Thyroid gland (tissue), 4 donors: ENCODE data around the gene ST8SIA4. TPM values are rescaled to one million over a fixed set of nuclear protein-coding genes. Genes with fewer than 3 reads are reported as not detected.

ENCODE experiments used
- DNase-seq, 2 donors: peaks; one replicate each; pipeline ENCODE4 v3.0.0-alpha.2; 2019
- H3K27ac ChIP-seq, 3 donors: fragments of 200-600 bp; sonication (generic); 1 replicate in 2 of 3; 2 replicates in 1 of 3; pipeline ENCODE4 v1.5.1; 2016 to 2019; ENCODE audit warnings: mild to moderate bottlenecking in 1 of 3, moderate library complexity in 1 of 3
- H3K27me3 ChIP-seq: fragments of 200-600 bp; sonication (generic); one replicate; pipeline ENCODE4 v1.5.1; 2019
- H3K36me3 ChIP-seq, 2 donors: fragments of 200-600 bp; sonication (generic); one replicate each; pipeline ENCODE4 v1.5.1; 2016 to 2019
- H3K4me1 ChIP-seq, 2 donors: fragments of 200-600 bp; sonication (generic); one replicate each; pipeline ENCODE4 v1.5.1; 2017 to 2019
- H3K4me3 ChIP-seq, 3 donors: fragments of 200-600 bp; sonication (generic); replicated peaks in 1 of 3; 1 replicate in 2 of 3; 2 replicates in 1 of 3; pipeline ENCODE4 v1.5.1; 2016; ENCODE audit warnings: mild to moderate bottlenecking in 1 of 3
- H3K9me3 ChIP-seq: fragments of 200-600 bp; sonication (generic); one replicate; pipeline ENCODE4 v1.5.1; 2017
- POLR2A ChIP-seq, 2 donors: fragments of 450-650 bp; IDR thresholded peaks; one replicate each; pipeline ENCODE4 v1.6.1; 2017; ENCODE audit warnings: antibody characterized with exemption in 2 of 2, mild to moderate bottlenecking in 2 of 2, moderate library complexity in 1 of 2
- WGBS, 2 donors: methylation state at CpG; one replicate each; pipeline ENCODE4 v1.1.5; 2017; 5-methylcytosine and 5-hydroxymethylcytosine counted together
- intact Hi-C: fragments of 100-400 bp; cut with DNase I; formaldehyde crosslinking; loops from one replicate; pipeline ENCODE4 v1.15.1; 2023
- total RNA-seq, 4 donors: library from RNA; depleted of rRNA; stranded (reverse); fragments of >200 nt; gene quantifications; one replicate each; pipeline ENCODE4 v1.2.3, GENCODE V29; 2016
- TF ChIP-seq, protein P1 (sequence below), 6 experiments: fragments of 200-600 bp in 3 of 6; fragments of 450-650 bp in 3 of 6; sonication (generic) in 3 of 6; IDR thresholded peaks; one replicate each; pipeline ENCODE4 v1.5.1; 2016 to 2019; ENCODE audit warnings: antibody characterized with exemption in 6 of 6, mild to moderate bottlenecking in 2 of 6, inconsistent platforms in 1 of 6, moderate library complexity in 1 of 6

The ST8SIA4 gene
- total RNA-seq, 4 donors from 2014 or later = 3.4 to 7.0 (median 4.4) TPM

DNA sequence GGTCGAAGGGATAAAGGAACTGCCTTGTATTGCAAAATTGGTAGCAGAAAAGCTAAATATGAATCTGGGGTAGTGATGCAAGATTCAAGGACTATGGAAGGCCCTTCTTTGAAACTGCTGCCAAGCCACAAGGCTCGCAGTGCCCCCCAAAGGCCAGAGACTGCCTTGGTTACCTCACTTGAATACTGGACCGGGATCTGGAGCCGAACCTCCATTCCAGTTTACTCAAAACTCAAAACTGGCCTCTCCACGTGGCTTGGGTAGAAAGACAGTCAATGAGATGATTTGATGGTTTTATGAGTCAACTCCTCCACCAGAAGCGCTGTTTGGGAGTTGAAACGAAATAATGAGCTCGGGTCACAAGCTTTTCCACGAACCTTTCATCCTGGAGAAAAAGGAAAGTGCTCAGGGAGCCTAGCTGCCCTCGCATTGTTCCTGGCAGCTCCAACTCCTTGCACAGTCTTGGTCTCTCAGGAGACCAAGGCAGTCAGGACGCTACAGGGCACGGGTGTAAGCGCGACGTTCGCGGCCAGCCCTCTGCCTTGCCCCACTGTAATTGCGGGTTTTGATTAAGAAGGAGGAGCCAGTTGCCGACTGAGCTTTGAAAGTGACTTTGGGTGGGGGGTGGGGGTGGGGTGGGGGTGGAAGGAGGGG lies 2.8 kb downstream of the ST8SIA4 start:
- DNase-seq = peak in 1 of 2 donors; percentile 6
- Histone ChIP-seq H3K36me3 (no peaks in the 10 kb centered on the region), H3K27me3 (no peaks in the 10 kb centered on the region), H3K4me1 (peaks cover 0 to 7% of the 10 kb centered on the region in 2 donors), H3K27ac (peak overlapping the region; percentile 46 to 67 (median 66)), H3K9me3 (no peaks in the 10 kb centered on the region), H3K4me3 (peak overlapping the region; percentile 14 to 37 (median 18))
- 8 to 9% methylated on average over 18 to 19 of the region's 19 CpGs for WGBS, 2 donors
- TF ChIP-seq POLR2A (IDR thresholded peaks at IDR 0.05) = no peak
- TF ChIP-seq, protein P1, sequence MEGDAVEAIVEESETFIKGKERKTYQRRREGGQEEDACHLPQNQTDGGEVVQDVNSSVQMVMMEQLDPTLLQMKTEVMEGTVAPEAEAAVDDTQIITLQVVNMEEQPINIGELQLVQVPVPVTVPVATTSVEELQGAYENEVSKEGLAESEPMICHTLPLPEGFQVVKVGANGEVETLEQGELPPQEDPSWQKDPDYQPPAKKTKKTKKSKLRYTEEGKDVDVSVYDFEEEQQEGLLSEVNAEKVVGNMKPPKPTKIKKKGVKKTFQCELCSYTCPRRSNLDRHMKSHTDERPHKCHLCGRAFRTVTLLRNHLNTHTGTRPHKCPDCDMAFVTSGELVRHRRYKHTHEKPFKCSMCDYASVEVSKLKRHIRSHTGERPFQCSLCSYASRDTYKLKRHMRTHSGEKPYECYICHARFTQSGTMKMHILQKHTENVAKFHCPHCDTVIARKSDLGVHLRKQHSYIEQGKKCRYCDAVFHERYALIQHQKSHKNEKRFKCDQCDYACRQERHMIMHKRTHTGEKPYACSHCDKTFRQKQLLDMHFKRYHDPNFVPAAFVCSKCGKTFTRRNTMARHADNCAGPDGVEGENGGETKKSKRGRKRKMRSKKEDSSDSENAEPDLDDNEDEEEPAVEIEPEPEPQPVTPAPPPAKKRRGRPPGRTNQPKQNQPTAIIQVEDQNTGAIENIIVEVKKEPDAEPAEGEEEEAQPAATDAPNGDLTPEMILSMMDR (IDR thresholded peaks at IDR 0.05) = peak in 1 of 6 experiments; percentile 11
- intact Hi-C loops = no loop called here

DNA sequence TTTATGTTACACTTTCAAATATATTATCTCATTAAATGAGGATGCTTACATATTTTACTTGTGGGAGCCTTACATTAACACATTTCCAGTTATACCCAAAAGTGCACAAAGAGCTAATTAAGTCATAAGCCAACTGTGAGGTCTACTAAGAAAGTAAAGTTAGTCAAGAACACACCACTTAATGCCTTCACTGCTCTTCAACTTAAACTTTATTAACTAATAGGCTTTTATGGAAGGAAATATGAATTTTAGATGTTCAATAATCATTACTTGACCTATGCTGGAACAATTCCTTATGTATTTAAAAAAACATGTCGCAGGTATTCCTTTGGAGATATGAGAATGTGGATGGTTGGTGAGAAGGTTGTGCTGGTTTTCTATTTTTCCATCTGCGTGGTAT lies 3.4 kb downstream of the ST8SIA4 start:
- intact Hi-C loops = no loop called here
- H3K4me3 ChIP-seq = no peak overlapping the region
- H3K9me3 ChIP-seq = no peaks in the 10 kb centered on the region
- H3K27me3 ChIP-seq = no peaks in the 10 kb centered on the region
- no peak for TF ChIP-seq POLR2A (IDR thresholded peaks at IDR 0.05)
- TF ChIP-seq, protein P1 (IDR thresholded peaks at IDR 0.05) = no peak
- 84 to 93% methylated on average over 2 of the region's 2 CpGs for WGBS, 2 donors
- H3K4me1 ChIP-seq = peaks cover 0 to 7% of the 10 kb centered on the region in 2 donors
- no peaks in the 10 kb centered on the region for H3K36me3 ChIP-seq
- DNase-seq = no peak
- peak overlapping the region in 2 of 3 donors; percentile 66 to 67 for H3K27ac ChIP-seq

DNA sequence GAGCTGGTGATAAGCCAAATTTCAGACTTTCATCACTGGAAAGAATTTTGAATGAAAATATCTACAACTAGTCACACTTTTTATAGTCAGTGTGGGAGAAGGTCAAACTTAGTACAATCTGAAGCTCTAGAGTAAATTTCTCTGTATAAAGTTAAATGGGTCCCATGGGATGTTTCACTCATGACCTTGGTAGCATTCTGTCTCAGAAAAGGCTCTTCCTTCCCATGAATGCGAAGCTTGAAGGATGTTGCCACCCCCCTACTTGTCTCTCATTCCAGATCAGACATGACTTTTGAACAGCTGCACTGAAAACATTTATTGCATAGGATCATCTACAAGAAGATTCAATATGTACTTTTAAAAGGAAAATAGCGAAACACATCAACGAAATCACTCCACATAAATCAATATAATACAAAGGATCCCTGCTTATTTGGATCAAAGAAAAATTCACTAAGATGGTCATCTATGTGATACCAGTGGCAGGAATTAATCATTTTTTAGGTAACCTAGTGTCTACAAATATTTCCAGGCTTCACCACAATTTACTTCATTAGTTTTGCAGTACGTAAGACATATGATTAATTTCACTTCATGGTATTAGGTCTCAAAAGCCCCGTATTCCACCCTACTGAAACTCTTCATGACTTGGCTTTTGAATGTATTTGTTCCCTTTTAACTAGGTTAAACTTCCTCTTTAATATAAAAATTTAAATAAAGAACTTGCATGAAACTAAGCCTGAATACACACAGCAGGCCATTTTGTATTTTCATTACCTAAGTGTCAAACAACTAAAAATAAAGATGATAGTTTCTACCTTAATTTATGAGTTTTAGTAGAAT lies 4.4 kb downstream of the ST8SIA4 start:
- intact Hi-C loops = no loop called here
- Histone ChIP-seq H3K9me3 (no peaks in the 10 kb centered on the region), H3K4me1 (peaks cover 0 to 7% of the 10 kb centered on the region in 2 donors), H3K27ac (no peak overlapping the region), H3K27me3 (no peaks in the 10 kb centered on the region), H3K36me3 (no peaks in the 10 kb centered on the region), H3K4me3 (no peak overlapping the region)
- no peak for DNase-seq
- TF ChIP-seq POLR2A (IDR thresholded peaks at IDR 0.05) = no peak
- TF ChIP-seq, protein P1 (IDR thresholded peaks at IDR 0.05) = no peak
- WGBS, 2 donors = 72 to 87% methylated on average over 5 of the region's 5 CpGs

DNA sequence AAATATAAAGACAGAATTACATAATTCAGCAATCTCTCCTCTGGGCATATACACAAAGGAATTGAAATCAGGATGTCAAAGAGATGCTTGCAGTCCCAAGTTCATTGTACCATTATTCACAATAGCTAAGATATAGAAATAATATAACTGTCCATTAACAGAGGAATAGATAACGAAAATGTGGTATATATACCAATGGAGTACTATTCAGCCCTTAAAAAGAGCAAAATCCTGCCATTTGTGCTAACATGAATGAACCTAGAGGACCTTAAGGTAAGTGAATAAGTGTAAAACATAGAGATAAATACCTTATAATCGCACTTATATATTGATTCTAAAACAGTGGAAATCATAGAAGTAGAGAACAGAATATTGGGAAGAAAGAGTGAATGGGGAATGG lies 7.0 kb downstream of the ST8SIA4 start:
- Histone ChIP-seq H3K4me1 (peaks cover 0 to 2% of the 10 kb centered on the region in 2 donors), H3K36me3 (no peaks in the 10 kb centered on the region), H3K27ac (no peak overlapping the region), H3K27me3 (no peaks in the 10 kb centered on the region), H3K4me3 (no peak overlapping the region), H3K9me3 (no peaks in the 10 kb centered on the region)
- no peak for DNase-seq
- intact Hi-C loops = no loop called here
- 90 to 95% methylated on average over 2 of the region's 2 CpGs for WGBS, 2 donors
- no peak for TF ChIP-seq POLR2A (IDR thresholded peaks at IDR 0.05)
- TF ChIP-seq, protein P1 (IDR thresholded peaks at IDR 0.05) = no peak
